Mammary epithelial cell (primary cell): ENCODE measurements around the gene RSAD1.

Experiments used
- EZH2 ChIP-seq: IDR thresholded peaks from 2 replicates; pipeline ENCODE4 v1.6.1; 2012; ENCODE audit warnings: low read length, inconsistent platforms, borderline replicate concordance
- TF ChIP-seq, protein P1 (sequence below), 2 donors: IDR thresholded peaks in 1 of 2; conservative IDR thresholded peaks in 1 of 2; 2 replicates each; pipeline ENCODE4 v1.5.1; 2011 to 2012; ENCODE audit warnings: inconsistent platforms in 2 of 2, low read length in 2 of 2, mild to moderate bottlenecking in 2 of 2, control low read depth in 1 of 2, low read depth in 1 of 2; ENCODE audit not compliant: insufficient read depth in 1 of 2; ENCODE audit errors: extremely low read depth in 1 of 2

DNA sequence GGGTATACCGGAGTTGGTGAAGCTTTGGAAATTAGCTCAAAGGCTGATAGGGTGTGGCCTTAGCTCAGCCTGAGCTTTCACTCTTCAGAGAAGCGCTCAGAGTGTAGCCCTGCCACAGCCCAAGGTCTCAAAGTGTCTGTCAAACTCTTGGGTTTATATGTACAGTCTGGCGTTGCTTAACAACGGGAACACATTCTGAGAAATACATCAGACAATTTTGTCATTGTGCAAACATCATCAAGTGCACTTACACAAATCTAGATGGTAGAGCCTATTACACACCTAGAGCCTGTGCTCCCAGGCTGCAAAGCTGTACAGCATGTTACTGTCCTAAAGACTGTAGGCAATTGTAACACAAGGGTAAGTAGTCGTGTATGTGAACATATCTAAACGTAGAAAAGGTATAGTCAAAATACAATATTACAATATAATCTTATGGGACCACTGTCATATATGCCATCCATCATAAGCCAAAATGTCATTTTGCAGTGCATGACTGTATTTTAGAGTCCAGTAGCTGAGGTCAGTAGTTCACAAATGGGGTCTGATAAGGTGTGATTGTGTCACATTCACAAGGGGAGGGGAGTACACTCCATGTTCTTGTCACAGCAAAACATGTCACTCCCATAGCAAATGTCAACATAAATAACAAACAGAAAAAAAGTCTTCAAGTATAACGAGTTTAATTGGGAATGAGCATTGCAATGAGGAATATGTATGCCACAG, 30.6 kb upstream of the RSAD1 start:
- TF ChIP-seq, protein P1, sequence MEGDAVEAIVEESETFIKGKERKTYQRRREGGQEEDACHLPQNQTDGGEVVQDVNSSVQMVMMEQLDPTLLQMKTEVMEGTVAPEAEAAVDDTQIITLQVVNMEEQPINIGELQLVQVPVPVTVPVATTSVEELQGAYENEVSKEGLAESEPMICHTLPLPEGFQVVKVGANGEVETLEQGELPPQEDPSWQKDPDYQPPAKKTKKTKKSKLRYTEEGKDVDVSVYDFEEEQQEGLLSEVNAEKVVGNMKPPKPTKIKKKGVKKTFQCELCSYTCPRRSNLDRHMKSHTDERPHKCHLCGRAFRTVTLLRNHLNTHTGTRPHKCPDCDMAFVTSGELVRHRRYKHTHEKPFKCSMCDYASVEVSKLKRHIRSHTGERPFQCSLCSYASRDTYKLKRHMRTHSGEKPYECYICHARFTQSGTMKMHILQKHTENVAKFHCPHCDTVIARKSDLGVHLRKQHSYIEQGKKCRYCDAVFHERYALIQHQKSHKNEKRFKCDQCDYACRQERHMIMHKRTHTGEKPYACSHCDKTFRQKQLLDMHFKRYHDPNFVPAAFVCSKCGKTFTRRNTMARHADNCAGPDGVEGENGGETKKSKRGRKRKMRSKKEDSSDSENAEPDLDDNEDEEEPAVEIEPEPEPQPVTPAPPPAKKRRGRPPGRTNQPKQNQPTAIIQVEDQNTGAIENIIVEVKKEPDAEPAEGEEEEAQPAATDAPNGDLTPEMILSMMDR (conservative IDR thresholded peaks at IDR 0.05 in 1 of 2, IDR thresholded peaks at IDR 0.05 in 1 of 2; ENCODE audit: extremely low read depth in 1 of 2, insufficient read depth in 1 of 2, low read depth in 1 of 2, low read length in 2 of 2): no peak
- no peak for TF ChIP-seq EZH2
